Activated CD8-positive, alpha-beta memory T cell treated with anti-CD3 and anti-CD28 coated beads for 4 hours (primary cell): ENCODE results near the gene MIDN.
"Not testable (repeated sequence)": the region's sequence is repeated elsewhere in the genome, so short reads cannot be mapped to it uniquely, and the experiment has no call there.

Experiments
- DNase-seq, 2 donors: peaks; one replicate each; pipeline ENCODE4 v3.0.0-alpha.2; 2020; ENCODE audit warnings: low read depth in 2 of 2

The MIDN gene

DNA sequence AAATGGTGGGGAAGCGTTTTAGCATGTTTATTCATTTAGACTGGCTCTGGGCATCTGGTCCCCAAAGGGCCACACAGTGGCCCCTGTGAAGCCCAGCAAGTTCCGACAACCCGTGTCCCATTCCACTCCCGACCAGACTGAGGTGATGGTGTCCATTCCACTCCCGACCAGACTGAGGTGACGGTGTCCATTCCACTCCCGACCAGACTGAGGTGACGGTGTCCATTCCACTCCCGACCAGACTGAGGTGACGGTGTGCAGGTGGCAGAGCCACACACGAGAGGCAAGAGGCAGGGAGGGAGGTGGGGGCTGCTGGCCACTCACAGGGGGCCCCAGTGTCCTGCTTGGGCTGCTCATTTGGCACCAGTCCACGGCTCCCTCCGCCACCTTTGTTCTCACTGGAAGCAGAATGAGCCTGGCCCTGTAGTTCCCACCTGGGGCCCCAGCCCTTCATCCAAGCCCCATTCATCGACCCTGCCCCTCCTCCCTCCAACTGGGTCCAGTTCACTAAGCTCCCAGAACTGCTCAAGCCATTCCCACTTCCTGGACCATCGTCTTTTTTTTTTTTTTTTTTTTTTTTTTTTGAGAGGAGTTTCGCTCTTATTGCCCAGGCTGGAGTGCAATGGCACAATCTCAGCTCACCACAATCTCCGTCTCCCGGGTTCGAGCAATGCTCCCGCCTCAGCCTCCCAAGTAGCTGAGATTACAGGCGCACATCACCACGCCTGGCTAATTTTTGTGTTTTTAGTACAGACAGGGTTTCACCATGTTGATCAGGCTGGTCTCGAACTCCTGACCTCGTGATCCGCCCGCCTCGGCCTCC lies 1.9 kb upstream of the MIDN start:
- DNase-seq, result not testable (repeated sequence)

GRCh38 chr19:1247748-1248138 lies 640 bp upstream of the MIDN start:
- DNase-seq, result no peak

DNA sequence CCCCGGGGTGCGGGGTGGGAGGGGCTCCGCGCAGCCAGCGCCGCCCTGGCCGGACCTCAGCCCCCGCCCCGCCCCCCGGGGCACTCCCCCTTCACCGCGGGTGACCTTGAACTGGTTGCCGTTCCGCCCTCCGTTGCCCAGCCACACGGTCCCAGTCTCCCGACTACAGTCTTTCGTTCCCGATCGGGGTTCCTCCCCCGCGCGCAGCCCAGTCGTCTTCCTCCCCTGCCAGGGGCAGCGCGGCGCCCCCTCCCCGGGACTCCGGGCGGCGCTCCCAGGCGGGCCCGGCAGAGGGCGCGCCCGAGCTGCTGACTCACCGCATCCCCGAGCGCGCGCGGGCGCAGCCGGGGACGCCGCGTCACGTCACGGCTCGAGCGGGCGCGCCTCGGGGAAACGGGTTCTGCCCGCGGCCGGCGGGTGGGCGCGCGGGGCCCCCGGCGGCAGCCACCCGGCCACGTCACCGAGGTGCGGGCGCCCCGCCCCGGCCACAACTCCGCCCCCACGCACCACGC lies 459 bp downstream of the MIDN start:
- DNase-seq, result peak; percentile 69 to 72

DNA sequence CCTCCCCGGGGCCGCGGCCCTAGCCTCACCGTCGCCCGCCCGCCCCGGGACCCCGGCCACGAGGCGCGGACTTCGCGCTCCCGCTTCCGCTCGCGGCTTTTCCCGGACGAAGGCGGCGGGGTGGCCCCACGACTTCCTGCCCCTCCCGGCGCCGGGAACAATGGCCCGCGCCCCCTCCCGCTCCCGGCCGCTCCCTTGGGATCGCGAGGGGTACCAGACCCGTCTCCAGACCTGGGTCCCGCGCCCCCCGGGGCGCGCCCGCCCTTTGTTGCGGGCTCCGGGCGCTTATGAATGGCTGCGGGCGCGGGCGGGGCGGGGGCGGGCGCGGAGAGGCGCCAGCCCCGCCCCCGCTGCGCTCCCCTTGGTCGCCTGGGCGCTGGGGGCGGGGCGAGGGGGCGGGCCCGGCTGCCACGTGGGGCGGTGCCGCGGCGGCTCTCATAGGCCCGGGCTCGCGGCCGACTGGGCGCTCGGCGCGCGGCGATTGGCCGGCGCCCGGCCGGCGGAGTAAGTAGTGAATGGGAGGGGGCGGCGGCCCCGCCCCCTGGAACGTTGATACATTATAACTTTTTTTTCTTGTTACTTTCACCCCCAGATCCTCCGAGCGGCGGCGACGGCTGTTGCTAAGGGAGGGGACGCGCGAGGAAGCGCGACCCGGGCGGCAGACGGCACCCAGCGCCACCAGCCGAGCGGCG lies 1.1 kb downstream of the MIDN start:
- peak; percentile 86 to 90 for DNase-seq

DNA sequence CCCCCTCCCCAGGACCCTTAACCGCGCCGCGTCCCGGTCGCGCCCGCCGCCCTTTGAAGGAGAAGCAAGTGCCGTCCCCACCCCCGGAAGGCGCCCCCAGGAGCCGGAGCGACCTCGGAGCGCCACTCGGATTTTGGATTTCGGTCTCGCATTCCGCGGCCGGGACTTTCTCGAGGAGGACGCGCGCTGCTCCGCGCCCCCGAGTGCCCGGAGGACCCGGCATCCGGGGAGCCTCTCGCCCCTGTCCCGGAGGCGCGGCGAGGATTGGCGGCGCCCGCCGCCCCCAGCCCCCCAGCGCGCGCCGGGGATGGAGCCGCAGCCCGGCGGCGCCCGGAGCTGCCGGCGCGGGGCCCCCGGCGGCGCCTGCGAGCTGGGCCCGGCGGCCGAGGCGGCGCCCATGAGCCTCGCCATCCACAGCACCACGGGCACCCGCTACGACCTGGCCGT lies 1.6 kb downstream of the MIDN start:
- no peak for DNase-seq

- DNase-seq, result no peak
Measured at GRCh38 chr19:1250437-1251260, 2.3 kb downstream of the MIDN start.

DNA sequence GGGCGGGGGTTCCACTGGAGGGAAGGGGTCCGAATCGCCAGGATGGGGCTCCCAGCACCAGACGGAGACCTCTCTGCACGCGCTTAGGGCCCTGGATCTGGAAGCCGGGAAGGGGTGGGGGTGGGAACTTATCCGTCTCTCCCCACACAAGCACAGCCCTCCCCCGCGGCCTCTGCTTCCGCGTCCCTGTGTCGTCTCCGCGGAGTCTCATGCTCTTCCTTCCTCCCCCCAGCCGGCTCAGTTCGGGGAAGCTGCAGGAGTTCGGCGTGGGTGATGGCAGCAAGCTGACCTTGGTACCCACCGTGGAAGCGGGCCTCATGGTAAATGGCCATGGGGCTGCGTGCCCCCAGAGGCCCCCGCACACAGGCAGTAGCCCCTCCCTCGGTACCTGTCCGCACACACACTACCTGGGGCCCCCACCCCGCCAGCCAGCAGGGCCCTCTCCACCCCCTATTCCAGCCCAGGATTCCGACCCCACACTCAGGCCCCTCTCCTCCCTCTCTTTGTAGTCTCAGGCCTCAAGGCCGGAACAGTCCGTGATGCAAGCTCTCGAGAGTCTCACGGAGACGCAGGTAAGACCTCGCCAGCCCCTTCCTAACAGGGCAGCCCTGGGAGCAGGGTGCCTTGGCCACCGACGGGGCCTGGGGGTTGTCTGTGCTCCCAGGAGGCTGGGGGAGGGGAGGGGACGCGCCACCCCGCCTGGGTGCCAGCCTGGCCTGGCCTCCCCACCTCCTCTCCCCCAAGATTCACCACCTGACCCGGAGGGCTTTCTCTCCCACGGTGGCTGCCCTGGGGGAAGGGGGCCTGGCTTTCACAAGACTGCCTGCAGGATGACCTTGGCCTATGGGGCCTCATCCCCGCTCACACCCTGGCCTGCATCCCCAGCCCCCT lies 3.2 kb downstream of the MIDN start:
- DNase-seq, result no peak

GRCh38 chr19:1252221-1252820 lies 3.9 kb downstream of the MIDN start:
- no peak for DNase-seq

- DNase-seq, result no peak
Measured at GRCh38 chr19:1252821-1253513, 4.6 kb downstream of the MIDN start.

GRCh38 chr19:1253514-1254080 lies 5.2 kb downstream of the MIDN start:
- DNase-seq, result no peak

GRCh38 chr19:1254081-1254527 lies 5.7 kb downstream of the MIDN start:
- DNase-seq, result no peak

DNA sequence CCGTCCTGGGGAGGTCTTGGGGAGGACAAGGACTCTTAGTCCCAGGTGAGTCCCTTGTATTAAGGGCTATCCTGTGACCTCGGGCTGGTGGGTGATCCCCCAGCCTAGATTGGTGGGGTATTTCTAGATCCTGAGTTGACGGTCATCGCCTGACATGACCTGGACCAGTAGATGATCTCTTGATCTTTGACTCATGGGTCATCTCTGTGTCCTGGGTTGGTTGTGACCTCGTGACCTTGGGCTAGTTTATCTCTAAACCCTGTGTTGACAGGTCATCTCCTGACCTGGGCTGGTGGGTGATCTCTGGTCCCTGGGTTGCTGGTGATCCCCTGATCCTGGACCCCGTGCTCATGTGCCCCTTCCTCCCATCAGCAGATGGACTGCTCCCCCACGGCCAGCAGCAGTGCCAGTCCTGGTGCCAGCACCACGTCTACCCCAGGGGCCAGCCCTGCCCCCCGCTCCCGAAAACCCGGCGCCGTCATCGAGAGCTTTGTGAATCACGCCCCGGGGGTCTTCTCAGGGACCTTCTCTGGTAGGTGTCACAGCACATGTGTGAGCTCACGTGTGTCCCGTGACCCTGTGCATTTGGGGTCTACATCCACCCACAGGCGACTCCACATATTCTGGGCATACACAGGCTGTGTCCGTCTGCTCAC lies 6.3 kb downstream of the MIDN start:
- DNase-seq, result no peak

- DNase-seq, result no peak
Measured at GRCh38 chr19:1255186-1256161, 7.1 kb downstream of the MIDN start.

- no peak for DNase-seq
Measured at GRCh38 chr19:1256646-1257474, 8.5 kb downstream of the MIDN start.

DNA sequence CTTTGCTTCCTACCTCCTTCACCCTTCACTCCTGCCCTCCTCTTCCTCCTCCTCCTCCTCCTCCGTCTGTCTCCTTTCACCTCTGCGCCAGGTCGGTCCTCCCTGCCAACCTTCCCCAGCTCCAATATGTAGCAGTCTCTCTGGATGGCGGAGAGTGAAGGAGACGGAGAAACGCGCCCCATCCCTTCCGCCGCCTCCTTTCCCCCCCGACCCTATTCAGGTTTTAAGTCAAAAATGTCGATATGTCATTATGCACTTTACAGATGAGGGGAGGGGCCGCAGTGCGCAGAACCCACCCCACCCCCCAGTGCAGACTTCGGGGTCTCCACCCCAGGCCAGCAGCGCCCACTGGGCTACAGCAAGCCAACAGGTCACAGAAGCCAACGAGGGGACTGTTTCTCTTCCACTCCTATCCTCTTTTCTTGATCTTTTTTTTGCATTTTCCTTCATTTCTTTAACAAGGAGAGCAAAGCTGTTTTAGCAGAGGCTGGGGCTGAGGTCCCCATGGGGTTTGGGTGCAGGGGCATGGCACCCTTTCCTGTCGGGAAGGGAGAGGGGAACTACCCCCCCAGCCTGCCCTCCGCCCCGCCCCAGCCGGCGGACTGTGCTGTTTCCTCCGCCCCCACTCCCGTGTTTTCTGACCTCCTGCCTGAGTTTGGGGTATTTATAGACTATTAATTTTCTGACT lies 9.2 kb downstream of the MIDN start:
- no peak for DNase-seq

- DNase-seq, result no peak
Measured at GRCh38 chr19:1258163-1258492, 9.7 kb downstream of the MIDN start.
